Measurements from ENCODE around the gene PTPRN2.
"Not testable (repeated sequence)": the region's sequence is repeated elsewhere in the genome, so short reads cannot be mapped to it uniquely, and the experiment has no call there.

Gene PTPRN2

DNA sequence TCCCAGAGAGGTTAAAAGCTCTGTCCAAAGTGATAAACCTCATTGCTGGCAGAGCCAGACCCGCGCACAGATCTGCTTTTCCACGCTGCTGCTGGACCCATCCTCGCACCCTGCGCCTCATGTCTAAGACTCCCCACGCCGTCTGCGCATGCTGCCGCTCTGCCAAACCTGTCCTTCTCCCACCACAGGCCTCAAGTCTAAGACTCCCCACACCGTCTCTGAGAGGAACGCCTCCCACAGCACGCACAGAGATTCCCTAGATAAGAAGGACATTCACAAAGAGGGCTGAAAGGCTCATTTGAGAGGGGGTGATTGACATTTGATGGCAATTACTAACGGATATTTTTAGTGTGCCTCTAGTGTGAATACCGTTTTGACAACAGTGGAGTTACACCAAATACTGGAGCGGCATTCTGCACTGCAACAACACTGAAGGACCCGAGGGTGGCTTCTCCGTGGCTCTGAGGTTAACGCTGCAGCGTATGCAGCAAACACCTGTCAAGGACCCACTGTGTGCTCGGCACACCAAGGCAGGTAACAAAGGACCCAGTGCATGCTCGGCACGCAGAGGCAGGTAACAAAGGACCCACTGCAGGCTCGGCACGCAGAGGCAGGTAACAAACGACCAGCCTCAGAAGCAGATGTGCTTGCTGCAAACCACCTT is 1019.4 kb downstream of the PTPRN2 start:
- H3K4me3 ChIP-seq (ENCODE audit: low read depth, low read length) = no peak overlapping the region
- TF ChIP-seq, protein P1, sequence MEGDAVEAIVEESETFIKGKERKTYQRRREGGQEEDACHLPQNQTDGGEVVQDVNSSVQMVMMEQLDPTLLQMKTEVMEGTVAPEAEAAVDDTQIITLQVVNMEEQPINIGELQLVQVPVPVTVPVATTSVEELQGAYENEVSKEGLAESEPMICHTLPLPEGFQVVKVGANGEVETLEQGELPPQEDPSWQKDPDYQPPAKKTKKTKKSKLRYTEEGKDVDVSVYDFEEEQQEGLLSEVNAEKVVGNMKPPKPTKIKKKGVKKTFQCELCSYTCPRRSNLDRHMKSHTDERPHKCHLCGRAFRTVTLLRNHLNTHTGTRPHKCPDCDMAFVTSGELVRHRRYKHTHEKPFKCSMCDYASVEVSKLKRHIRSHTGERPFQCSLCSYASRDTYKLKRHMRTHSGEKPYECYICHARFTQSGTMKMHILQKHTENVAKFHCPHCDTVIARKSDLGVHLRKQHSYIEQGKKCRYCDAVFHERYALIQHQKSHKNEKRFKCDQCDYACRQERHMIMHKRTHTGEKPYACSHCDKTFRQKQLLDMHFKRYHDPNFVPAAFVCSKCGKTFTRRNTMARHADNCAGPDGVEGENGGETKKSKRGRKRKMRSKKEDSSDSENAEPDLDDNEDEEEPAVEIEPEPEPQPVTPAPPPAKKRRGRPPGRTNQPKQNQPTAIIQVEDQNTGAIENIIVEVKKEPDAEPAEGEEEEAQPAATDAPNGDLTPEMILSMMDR (IDR thresholded peaks at IDR 0.05; ENCODE audit: borderline replicate concordance, insufficient read depth, low read depth, low read length) = no peak

DNA sequence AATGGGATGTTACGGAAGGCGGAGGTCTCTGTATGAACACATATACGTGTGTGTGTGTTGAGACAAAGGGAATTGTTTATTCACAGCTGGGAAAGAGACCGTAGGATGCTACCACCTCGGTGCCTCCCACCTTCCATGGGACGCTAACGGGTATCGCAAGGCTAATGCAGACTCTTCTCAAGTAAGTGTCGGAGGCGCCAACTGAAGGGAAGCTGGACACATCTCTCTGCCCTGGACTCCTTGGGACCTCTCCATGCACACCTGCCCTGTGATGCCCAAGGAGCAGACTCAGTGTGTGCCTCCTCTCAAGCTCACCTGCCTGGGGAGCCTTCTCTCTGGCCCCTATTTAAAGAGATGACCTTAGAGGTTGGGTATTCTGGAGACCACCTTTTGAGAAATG is 1020.0 kb downstream of the PTPRN2 start:
- no peak overlapping the region for H3K4me3 ChIP-seq (ENCODE audit: low read depth, low read length)
- TF ChIP-seq, protein P1 (IDR thresholded peaks at IDR 0.05; ENCODE audit: borderline replicate concordance, insufficient read depth, low read depth, low read length) = no peak

DNA sequence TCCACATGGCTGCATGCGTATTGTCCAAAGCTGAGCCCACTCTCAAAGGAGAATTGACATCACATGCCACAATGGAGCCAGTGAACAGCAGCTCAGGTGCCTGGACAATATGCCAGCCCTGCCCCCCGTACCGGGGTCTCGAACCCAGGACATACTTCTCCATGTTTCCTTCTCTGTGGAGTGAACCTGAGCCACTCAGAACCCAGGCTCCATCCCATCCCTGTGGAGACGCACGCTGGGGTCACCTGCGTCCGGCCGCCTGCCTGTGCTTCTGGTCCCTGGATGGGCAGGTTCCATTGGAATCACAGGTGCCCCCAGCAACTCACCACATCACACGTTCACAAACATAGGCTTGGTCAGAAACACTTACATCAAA is 1021.0 kb downstream of the PTPRN2 start:
- TF ChIP-seq, protein P1 (IDR thresholded peaks at IDR 0.05; ENCODE audit: borderline replicate concordance, insufficient read depth, low read depth, low read length) = no peak
- no peak overlapping the region for H3K4me3 ChIP-seq (ENCODE audit: low read depth, low read length)

DNA sequence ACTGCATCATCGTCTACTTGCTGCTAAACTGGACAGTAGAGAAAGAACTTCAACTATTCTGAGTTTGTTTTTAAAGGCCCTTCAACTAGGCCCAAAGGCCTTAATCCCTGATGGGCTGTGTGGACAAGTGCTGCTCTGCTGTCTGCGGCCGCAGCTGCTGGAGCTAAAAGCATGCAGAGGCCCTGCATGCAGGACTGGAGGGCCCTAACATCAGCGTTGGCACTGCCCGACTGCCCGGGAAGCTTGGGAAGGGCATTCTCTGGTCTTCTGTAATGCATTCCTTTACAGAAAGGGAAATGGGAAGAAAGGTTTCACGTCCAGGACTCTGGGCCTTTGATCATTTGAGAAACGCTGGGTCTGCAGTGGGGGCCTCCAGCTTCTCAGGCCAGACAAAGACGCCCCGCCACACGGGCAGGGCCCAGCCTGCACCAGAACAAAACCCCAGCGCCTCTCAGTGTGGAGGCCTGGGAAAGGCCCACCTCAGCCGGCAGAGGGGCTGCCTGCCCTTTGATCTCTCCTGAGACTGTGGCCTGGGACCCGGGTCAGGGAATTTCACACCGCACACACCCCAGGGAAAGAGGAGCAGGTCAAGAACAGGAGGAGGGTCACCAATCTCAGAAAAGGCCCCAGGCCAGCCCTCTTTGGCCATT is 1021.5 kb downstream of the PTPRN2 start:
- H3K4me3 ChIP-seq (ENCODE audit: low read depth, low read length) = no peak overlapping the region
- TF ChIP-seq, protein P1 (IDR thresholded peaks at IDR 0.05; ENCODE audit: borderline replicate concordance, insufficient read depth, low read depth, low read length) = no peak

DNA sequence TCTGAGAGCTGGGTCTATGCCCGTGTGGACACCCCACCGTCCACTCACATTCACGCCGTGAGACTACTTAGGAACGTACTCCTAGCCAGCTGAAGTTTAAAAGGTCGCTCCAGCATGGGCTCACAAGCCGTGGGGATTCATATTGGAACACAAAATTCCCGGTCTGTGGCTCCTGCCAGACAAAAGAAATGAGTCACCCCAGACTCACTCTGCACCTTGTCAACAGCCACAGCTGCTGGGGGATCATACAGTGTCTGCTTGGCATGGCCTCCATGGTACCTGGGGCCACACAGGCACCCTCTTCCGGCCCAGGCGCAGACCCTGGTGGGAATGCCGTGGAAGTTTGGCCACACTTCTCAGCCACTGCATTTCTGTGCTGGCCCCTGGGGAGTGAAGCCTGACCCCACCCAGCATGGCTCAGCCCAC is 1022.4 kb downstream of the PTPRN2 start:
- TF ChIP-seq, protein P1 (IDR thresholded peaks at IDR 0.05; ENCODE audit: borderline replicate concordance, insufficient read depth, low read depth, low read length) = no peak
- H3K4me3 ChIP-seq (ENCODE audit: low read depth, low read length) = no peak overlapping the region

DNA sequence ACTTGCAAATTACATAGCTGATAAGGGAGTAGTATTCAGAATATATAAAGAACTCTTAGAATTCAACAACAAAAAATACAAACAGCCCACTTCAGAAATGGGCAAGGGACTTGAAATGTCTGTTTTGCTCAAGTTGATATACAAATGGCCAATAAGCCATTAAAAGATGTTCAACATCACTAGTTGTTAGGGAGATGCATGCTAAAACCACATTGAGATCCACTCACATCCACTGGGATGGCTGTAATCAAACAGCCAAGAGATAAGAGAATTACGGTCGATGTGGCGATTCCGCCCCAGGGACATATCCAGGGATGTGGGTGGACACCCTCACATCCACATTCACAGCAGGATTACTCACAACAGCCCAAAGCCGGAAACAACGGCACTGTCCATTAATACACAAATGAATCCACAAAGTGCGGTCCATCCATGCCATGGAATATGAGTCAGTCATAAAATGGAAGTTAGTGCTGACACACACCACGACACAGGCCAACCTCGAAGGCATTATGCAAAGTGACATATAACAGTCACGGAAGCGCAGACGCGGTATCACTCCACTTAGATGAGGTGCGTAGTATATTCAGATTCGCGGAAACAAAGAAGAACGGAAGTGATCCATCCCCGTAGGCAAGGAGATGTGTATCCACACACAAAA is 1023.0 kb downstream of the PTPRN2 start:
- TF ChIP-seq, protein P1 (IDR thresholded peaks at IDR 0.05; ENCODE audit: borderline replicate concordance, insufficient read depth, low read depth, low read length) = no peak
- H3K4me3 ChIP-seq (ENCODE audit: low read depth, low read length) = no peak overlapping the region

DNA sequence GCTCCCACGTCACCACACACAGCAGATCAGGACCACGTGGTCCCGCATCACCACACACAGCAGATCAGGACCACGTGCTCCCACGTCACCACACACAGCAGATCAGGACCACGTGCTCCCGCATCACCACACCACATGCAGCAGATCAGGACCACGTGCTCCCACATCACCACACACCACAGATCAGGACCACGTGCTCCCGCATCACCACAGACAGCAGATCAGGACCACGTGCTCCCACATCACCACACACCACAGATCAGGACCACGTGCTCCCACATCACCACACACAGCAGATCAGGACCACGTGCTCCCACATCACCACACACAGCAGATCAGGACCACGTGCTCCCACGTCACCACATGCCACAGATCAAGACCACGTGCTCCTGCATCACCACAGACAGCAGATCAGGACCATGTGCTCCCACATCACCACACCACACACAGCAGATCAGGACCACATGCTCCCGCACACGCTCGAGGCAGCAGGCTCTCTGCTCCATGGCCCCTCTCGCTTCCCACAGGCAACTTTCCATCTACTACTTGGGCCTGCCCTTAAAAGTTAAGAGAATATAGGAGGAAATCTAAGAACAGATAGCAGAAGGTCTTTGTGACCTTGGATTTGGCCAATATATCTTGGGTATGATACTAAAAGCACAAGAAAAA is 1024.0 kb downstream of the PTPRN2 start:
- H3K4me3 ChIP-seq (ENCODE audit: low read depth, low read length) = not testable (repeated sequence)

DNA sequence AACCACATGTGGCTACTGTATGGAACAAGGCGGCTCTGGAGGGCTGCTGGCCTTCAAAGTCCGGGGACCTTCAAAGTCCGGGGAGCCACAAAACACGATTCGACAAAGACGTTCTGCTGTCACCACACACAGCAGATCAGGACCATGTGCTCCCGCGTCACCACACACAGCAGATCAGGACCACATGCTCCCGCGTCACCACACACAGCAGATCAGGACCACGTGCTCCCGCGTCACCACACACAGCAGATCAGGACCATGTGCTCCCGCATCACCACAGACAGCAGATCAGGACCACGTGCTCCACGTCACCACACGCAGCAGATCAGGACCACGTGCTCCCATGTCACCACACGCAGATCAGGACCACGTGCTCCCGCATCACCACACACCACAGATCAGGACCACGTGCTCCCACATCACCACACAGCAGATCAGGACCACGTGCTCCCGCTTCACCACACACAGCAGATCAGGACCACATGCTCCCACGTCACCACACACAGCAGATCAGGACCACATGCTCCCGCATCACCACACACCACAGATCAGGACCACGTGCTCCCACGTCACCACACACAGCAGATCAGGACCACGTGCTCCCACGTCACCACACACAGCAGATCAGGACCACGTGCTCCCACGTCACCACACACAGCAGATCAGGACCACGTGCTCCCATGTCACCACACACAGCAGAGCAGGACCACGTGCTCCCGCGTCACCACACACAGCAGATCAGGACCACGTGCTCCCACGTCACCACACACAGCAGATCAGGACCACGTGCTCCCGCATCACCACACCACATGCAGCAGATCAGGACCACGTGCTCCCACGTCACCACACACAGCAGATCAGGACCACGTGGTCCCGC is 1024.9 kb downstream of the PTPRN2 start:
- not testable (repeated sequence) for H3K4me3 ChIP-seq (ENCODE audit: low read depth, low read length)
